ENCODE results near the gene ADORA3. TPM values are rescaled to one million over a fixed set of nuclear protein-coding genes. Genes with fewer than 3 reads are reported as not detected.

Gene ADORA3
- total RNA-seq, 3 donors from 2014 or later (not counting 1 experiment from before 2014, with no cell fraction given), result 0.40 TPM; not detected in 2

DNA sequence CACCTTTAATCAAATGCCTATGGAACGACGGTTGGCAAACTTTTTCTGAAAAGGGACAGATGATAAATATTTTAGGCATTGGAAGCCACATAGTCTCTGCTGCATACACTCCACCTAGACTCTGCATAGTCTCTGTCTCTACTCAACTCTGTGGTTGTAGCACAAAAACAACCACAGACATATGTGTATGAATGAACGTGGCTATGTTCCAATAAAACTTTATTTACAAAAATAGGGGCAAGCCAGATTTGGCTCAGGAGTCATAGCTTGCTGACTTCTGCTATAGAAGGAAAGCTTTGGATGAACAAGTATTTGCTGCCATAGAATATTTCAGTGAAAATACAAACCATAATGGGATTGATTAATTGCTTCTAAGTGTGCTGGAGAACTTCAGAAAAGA is 37.5 kb upstream of the ADORA3 start:
- Mint-ChIP-seq H3K27ac (no peak overlapping the region), H3K4me1 (no peaks in the 10 kb centered on the region), H3K9me3 (no peaks in the 10 kb centered on the region), H3K4me3 (no peak overlapping the region), H3K27me3 (ENCODE audit: low read depth in 2 of 2) (peaks cover 18 to 22% of the 10 kb centered on the region in 2 donors), H3K36me3 (no peaks in the 10 kb centered on the region)
- Histone ChIP-seq H3K36me3 (ENCODE audit: control insufficient read depth, insufficient read depth, low read length) (no peaks in the 10 kb centered on the region), H3K4me3 (ENCODE audit: low read length) (no peak overlapping the region), H3K4me1 (ENCODE audit: control insufficient read depth, insufficient read depth, low read length) (no peaks in the 10 kb centered on the region), H3K27me3 (ENCODE audit: control insufficient read depth, insufficient read depth, low read length) (no peaks in the 10 kb centered on the region), H3K9me3 (ENCODE audit: control insufficient read depth, insufficient read depth, low read length) (no peaks in the 10 kb centered on the region), H3K27ac (ENCODE audit: low read length) (no peak overlapping the region)
- WGBS (ENCODE audit: insufficient coverage), result 75% methylated on average over 1 of the region's 3 CpGs
- TF ChIP-seq, protein P1, sequence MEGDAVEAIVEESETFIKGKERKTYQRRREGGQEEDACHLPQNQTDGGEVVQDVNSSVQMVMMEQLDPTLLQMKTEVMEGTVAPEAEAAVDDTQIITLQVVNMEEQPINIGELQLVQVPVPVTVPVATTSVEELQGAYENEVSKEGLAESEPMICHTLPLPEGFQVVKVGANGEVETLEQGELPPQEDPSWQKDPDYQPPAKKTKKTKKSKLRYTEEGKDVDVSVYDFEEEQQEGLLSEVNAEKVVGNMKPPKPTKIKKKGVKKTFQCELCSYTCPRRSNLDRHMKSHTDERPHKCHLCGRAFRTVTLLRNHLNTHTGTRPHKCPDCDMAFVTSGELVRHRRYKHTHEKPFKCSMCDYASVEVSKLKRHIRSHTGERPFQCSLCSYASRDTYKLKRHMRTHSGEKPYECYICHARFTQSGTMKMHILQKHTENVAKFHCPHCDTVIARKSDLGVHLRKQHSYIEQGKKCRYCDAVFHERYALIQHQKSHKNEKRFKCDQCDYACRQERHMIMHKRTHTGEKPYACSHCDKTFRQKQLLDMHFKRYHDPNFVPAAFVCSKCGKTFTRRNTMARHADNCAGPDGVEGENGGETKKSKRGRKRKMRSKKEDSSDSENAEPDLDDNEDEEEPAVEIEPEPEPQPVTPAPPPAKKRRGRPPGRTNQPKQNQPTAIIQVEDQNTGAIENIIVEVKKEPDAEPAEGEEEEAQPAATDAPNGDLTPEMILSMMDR (IDR thresholded peaks at IDR 0.05), result no peak
- intact Hi-C loops (cut with micrococcal nuclease), result no loop called here
- ATAC-seq (no peak), DNase-seq (no peak)

DNA sequence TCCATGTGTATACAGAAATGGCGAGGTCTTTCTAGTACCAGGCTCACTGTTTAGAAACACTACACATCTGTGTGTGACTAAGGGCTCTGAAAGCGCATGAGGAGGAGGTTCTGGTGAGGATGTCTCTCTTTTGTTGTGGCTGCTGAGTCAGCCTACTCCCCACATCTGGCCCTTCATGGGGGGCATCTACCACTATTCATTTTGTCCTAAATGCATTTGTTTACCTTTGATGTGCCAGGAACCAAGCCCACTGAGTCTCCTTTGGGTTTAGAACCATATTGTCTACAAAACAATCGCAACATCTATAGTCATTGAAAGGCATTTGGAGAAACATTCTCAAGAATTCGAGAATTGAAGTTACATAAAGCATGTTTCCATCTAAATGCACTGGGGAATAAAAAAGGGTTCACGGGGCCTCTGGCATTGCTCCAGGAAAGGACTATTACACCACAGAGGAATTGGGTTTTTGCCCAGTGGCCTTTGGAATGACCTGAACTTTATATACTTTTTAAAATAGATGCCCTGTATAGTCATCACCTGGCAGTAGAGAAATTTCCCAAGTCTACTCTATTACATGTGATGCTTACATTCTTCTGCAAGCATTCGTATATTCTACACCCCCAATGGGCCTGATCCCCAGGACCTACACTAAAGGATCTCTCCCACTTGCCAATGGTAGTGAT is 35.1 kb upstream of the ADORA3 start:
- Histone ChIP-seq H3K4me1 (ENCODE audit: control insufficient read depth, insufficient read depth, low read length) (no peaks in the 10 kb centered on the region), H3K27me3 (ENCODE audit: control insufficient read depth, insufficient read depth, low read length) (no peaks in the 10 kb centered on the region), H3K36me3 (ENCODE audit: control insufficient read depth, insufficient read depth, low read length) (no peaks in the 10 kb centered on the region), H3K4me3 (ENCODE audit: low read length) (no peak overlapping the region), H3K27ac (ENCODE audit: low read length) (no peak overlapping the region), H3K9me3 (ENCODE audit: control insufficient read depth, insufficient read depth, low read length) (no peaks in the 10 kb centered on the region)
- Mint-ChIP-seq H3K36me3 (no peaks in the 10 kb centered on the region), H3K9me3 (no peaks in the 10 kb centered on the region), H3K4me1 (no peaks in the 10 kb centered on the region), H3K27me3 (ENCODE audit: low read depth in 2 of 2) (peaks cover 12 to 22% of the 10 kb centered on the region in 2 donors), H3K27ac (no peak overlapping the region), H3K4me3 (no peak overlapping the region)
- ATAC-seq (no peak), DNase-seq (no peak)
- WGBS (ENCODE audit: insufficient coverage), result 76% methylated on average over 5 of the region's 6 CpGs
- TF ChIP-seq, protein P1 (IDR thresholded peaks at IDR 0.05), result no peak
- intact Hi-C loops (cut with micrococcal nuclease), result no loop called here

DNA sequence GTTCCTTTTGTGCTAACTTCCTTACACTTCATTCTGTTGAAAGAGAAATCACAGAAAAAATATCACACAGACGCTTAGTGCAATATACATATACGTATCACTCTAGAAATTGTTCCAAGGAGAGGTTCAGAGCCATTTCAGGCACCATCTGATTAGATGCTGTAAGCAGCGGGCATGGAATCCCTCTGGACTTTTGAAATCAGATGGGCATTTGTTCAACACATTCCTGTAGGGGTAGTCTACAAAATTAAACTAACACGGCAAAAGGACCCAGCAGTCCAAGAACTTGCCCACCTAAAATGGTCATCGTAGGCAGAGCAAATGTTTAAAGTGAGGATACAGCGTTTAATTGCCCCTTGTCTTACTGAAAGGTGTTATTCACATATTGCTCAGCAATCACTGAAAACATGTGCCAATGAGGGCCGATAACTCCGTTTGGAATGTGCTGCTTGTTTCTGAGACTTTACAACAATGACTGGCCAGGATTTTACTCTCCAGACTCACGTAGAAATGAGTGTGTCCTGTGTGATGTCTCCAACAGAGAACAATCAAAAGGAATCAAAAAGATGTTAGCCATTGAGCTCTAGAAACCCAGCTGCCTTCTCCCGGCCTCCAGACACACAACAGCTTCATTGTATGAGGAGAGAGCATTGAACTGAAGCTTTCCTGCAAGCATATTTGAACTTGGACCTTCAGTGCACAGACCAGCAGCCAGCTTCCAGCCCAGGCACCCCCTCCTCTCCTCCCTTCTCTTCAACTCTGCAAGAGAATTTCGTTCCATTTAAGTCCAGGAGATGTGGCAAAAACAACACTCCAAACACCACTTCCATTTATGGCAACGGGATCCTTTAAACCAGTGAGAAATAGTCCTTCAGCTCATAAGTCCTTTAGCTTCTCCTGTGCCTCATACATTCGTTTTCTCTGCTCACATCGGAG is 32.1 kb upstream of the ADORA3 start:
- ATAC-seq (no peak), DNase-seq (no peak)
- Histone ChIP-seq H3K9me3 (ENCODE audit: control insufficient read depth, insufficient read depth, low read length) (no peaks in the 10 kb centered on the region), H3K4me3 (ENCODE audit: low read length) (no peak overlapping the region), H3K27me3 (ENCODE audit: control insufficient read depth, insufficient read depth, low read length) (no peaks in the 10 kb centered on the region), H3K27ac (ENCODE audit: low read length) (no peak overlapping the region), H3K36me3 (ENCODE audit: control insufficient read depth, insufficient read depth, low read length) (no peaks in the 10 kb centered on the region), H3K4me1 (ENCODE audit: control insufficient read depth, insufficient read depth, low read length) (no peaks in the 10 kb centered on the region)
- H3K4me1 Mint-ChIP-seq, result no peaks in the 10 kb centered on the region
- WGBS (ENCODE audit: insufficient coverage), result 92% methylated on average over 12 of the region's 14 CpGs
- intact Hi-C loops (cut with micrococcal nuclease), result no loop called here
- H3K4me3 Mint-ChIP-seq, result no peak overlapping the region
- H3K27me3 Mint-ChIP-seq (ENCODE audit: low read depth in 2 of 2), result peaks cover 12 to 13% of the 10 kb centered on the region in 2 donors
- TF ChIP-seq, protein P1 (IDR thresholded peaks at IDR 0.05), result no peak
- H3K27ac Mint-ChIP-seq, result no peak overlapping the region
- H3K36me3 Mint-ChIP-seq, result no peaks in the 10 kb centered on the region
- no peaks in the 10 kb centered on the region for H3K9me3 Mint-ChIP-seq
